Sigmoid colon (tissue), 7 donors: ENCODE data around the gene LYL1. TPM values are rescaled to one million over a fixed set of nuclear protein-coding genes. Genes with fewer than 3 reads are reported as not detected.

Experiments
- DNase-seq: peaks from one replicate; pipeline ENCODE4 v3.0.0-alpha.2; 2019
- H3K27ac ChIP-seq, 4 donors: fragments of 200-600 bp; sonication (generic); one replicate each; pipeline ENCODE4 v1.5.1; 2016 to 2019; ENCODE audit warnings: mild to moderate bottlenecking in 1 of 4
- H3K27me3 ChIP-seq, 3 donors: fragments of 200-600 bp; sonication (generic); one replicate each; pipeline ENCODE4 v1.5.1; 2019; ENCODE audit warnings: mild to moderate bottlenecking in 1 of 3
- H3K36me3 ChIP-seq, 4 donors: fragments of 200-600 bp; sonication (generic); one replicate each; pipeline ENCODE4 v1.5.1; 2016 to 2019
- H3K4me1 ChIP-seq, 4 donors: fragments of 200-600 bp; sonication (generic); one replicate each; pipeline ENCODE4 v1.5.1; 2017 to 2019
- H3K4me3 ChIP-seq, 4 donors: fragments of 200-600 bp; sonication (generic); one replicate each; pipeline ENCODE4 v1.5.1; 2017 to 2019; ENCODE audit warnings: mild to moderate bottlenecking in 2 of 4, moderate library complexity in 1 of 4
- H3K9me3 ChIP-seq, 4 donors: fragments of 200-600 bp in 3 of 4; sonication (generic) in 3 of 4; one replicate each; pipeline versions ENCODE4 v1.5.1 to v1.6.1; 2013 to 2019
- CTCF ChIP-seq, 4 experiments: fragments of 450-650 bp in 3 of 4; fragments of 200-600 bp in 1 of 4; IDR thresholded peaks; one replicate each; pipeline ENCODE4 v1.5.1; 2016 to 2019; ENCODE audit warnings: antibody characterized with exemption in 4 of 4, mild to moderate bottlenecking in 3 of 4, moderate library complexity in 2 of 4
- EP300 ChIP-seq, 4 donors: sonication (generic); formaldehyde crosslinking; IDR thresholded peaks; one replicate each; pipeline ENCODE4 v1.6.1; 2017; ENCODE audit warnings: antibody characterized with exemption in 4 of 4
- POLR2A ChIP-seq, 2 donors: fragments of 450-650 bp; IDR thresholded peaks; one replicate each; pipeline ENCODE4 v1.6.1; 2016; ENCODE audit warnings: antibody characterized with exemption in 2 of 2, mild to moderate bottlenecking in 2 of 2, moderate library complexity in 2 of 2
- POLR2AphosphoS5 ChIP-seq, 4 donors: sonication (generic); formaldehyde crosslinking; IDR thresholded peaks; one replicate each; pipeline ENCODE4 v1.6.1; 2017; ENCODE audit warnings: antibody characterized with exemption in 4 of 4
- WGBS, 2 donors: extraction: QIAGEN DNeasy Blood & Tissue Kit; methylation state at CpG; one replicate each; pipeline ENCODE4 v1.1.7; 2013; 5-methylcytosine and 5-hydroxymethylcytosine counted together
- intact Hi-C: fragments of 100-400 bp; cut with DNase I; formaldehyde crosslinking; loops from one replicate; pipeline ENCODE4 v1.15.1; 2023
- polyA plus RNA-seq, 3 donors: library from polyadenylated mRNA; stranded (reverse); fragments of 200-250 nt; gene quantifications; one replicate each; pipeline ENCODE4 v1.2.3, GENCODE V29; 2013
- total RNA-seq, 4 donors: library from RNA; depleted of rRNA; stranded (reverse); fragments of >200 nt; gene quantifications; one replicate each; pipeline ENCODE4 v1.1.0, GENCODE V29; 2016
- donor health status: healthy with polysubstance abuse.
- donor health status: Bipolar disorder and iron deficiency.
- donor health status: healthy.

Gene LYL1
- total and polyA plus RNA-seq, 7 donors = 3.0 to 18.4 (median 13.8) TPM

GRCh38 chr19:13139633-13140311, 37.1 kb upstream of the LYL1 start:
- DNase-seq = no peak
- Histone ChIP-seq H3K36me3 (peaks cover 7 to 75% (median 37%) of the 10 kb centered on the region in 4 donors), H3K9me3 (no peaks in the 10 kb centered on the region), H3K27ac (no peak overlapping the region), H3K4me1 (peaks cover 0 to 9% (median 4%) of the 10 kb centered on the region in 4 donors), H3K4me3 (no peak overlapping the region), H3K27me3 (no peaks in the 10 kb centered on the region)
- intact Hi-C loops = no loop called here
- TF ChIP-seq CTCF (IDR thresholded peaks at IDR 0.05) = no peak
- 78 to 85% methylated on average over 11 of the region's 11 CpGs for WGBS, 2 donors

- intact Hi-C loops = no loop called here
- Histone ChIP-seq H3K36me3 (peaks cover 0 to 66% (median 29%) of the 10 kb centered on the region in 4 donors), H3K27me3 (no peaks in the 10 kb centered on the region), H3K27ac (no peak overlapping the region), H3K4me1 (peaks cover 0 to 17% (median 9%) of the 10 kb centered on the region in 4 donors), H3K9me3 (no peaks in the 10 kb centered on the region), H3K4me3 (no peak overlapping the region)
- no peak for DNase-seq
- no peak for TF ChIP-seq CTCF (IDR thresholded peaks at IDR 0.05)
- TF ChIP-seq POLR2A (IDR thresholded peaks at IDR 0.05) = no peak
- no peak for TF ChIP-seq POLR2AphosphoS5 (IDR thresholded peaks at IDR 0.05)
- no peak for TF ChIP-seq EP300 (IDR thresholded peaks at IDR 0.05)
- 79 to 84% methylated on average over 10 of the region's 10 CpGs for WGBS, 2 donors
Measured at GRCh38 chr19:13138916-13139198, 36.2 kb upstream of the LYL1 start.

- intact Hi-C loops = no loop called here
- Histone ChIP-seq H3K27ac (no peak overlapping the region), H3K27me3 (no peaks in the 10 kb centered on the region), H3K4me3 (no peak overlapping the region), H3K36me3 (peaks cover 0 to 61% (median 28%) of the 10 kb centered on the region in 4 donors), H3K9me3 (no peaks in the 10 kb centered on the region), H3K4me1 (peaks cover 0 to 23% (median 8%) of the 10 kb centered on the region in 4 donors)
- 89 to 90% methylated on average over 40 of the region's 40 CpGs for WGBS, 2 donors
- TF ChIP-seq POLR2AphosphoS5 (IDR thresholded peaks at IDR 0.05) (no peak), CTCF (IDR thresholded peaks at IDR 0.05) (no peak), EP300 (IDR thresholded peaks at IDR 0.05) (no peak), POLR2A (IDR thresholded peaks at IDR 0.05) (no peak)
- no peak for DNase-seq
Measured at GRCh38 chr19:13138171-13138915, 35.7 kb upstream of the LYL1 start.

GRCh38 chr19:13137290-13137794, 34.7 kb upstream of the LYL1 start:
- DNase-seq = no peak
- Histone ChIP-seq H3K36me3 (peaks cover 0 to 53% (median 28%) of the 10 kb centered on the region in 4 donors), H3K4me1 (peaks cover 0 to 27% (median 9%) of the 10 kb centered on the region in 4 donors), H3K27me3 (no peaks in the 10 kb centered on the region), H3K9me3 (no peaks in the 10 kb centered on the region), H3K4me3 (no peak overlapping the region), H3K27ac (no peak overlapping the region)
- 92 to 95% methylated on average over 28 of the region's 28 CpGs for WGBS, 2 donors
- intact Hi-C loops = no loop called here
- no peak for TF ChIP-seq POLR2AphosphoS5 (IDR thresholded peaks at IDR 0.05)
- TF ChIP-seq POLR2A (IDR thresholded peaks at IDR 0.05) = no peak
- no peak for TF ChIP-seq EP300 (IDR thresholded peaks at IDR 0.05)
- TF ChIP-seq CTCF (IDR thresholded peaks at IDR 0.05) = no peak
